ENCODE results near the gene CELF4. TPM values are rescaled to one million over a fixed set of nuclear protein-coding genes. Genes with fewer than 3 reads are reported as not detected.

Gene CELF4
- total RNA-seq, 2 donors from 2014 or later: 3.3 to 4.7 TPM

- Histone ChIP-seq H3K27ac (no peak overlapping the region), H3K27me3 (no peaks in the 10 kb centered on the region), H3K9me3 (no peaks in the 10 kb centered on the region), H3K4me1 (no peaks in the 10 kb centered on the region), H3K36me3 (replicated peaks in 1 of 2; ENCODE audit: insufficient read depth in 1 of 2, low read depth in 2 of 2) (no peaks in the 10 kb centered on the region), H3K4me3 (no peak overlapping the region)
- ATAC-seq (no peak), DNase-seq (no peak)
- WGBS, 2 donors: 77 to 85% methylated on average over 11 to 14 of the region's 16 CpGs
- intact Hi-C loops (cut with DNase I): no loop called here
- no peak for TF ChIP-seq CTCF (IDR thresholded peaks at IDR 0.05)
- no peak for TF ChIP-seq POLR2A (IDR thresholded peaks at IDR 0.05)
These were observed 246.9 kb downstream of the CELF4 start for GRCh38 chr18:37318360-37319355.

GRCh38 chr18:37317486-37317885 lies 248.1 kb downstream of the CELF4 start:
- no peaks in the 10 kb centered on the region for H3K4me1 ChIP-seq
- no peaks in the 10 kb centered on the region for H3K36me3 ChIP-seq (replicated peaks in 1 of 2; ENCODE audit: insufficient read depth in 1 of 2, low read depth in 2 of 2)
- TF ChIP-seq POLR2A (IDR thresholded peaks at IDR 0.05) (no peak), CTCF (IDR thresholded peaks at IDR 0.05) (no peak)
- no peak overlapping the region for H3K4me3 ChIP-seq
- DNase-seq (no peak), ATAC-seq (no peak)
- H3K9me3 ChIP-seq: no peaks in the 10 kb centered on the region
- H3K27ac ChIP-seq: no peak overlapping the region
- intact Hi-C loops (cut with DNase I): no loop called here
- 68 to 79% methylated on average over 2 of the region's 2 CpGs for WGBS, 2 donors
- no peaks in the 10 kb centered on the region for H3K27me3 ChIP-seq

GRCh38 chr18:37316468-37316867 lies 249.1 kb downstream of the CELF4 start:
- WGBS, 2 donors: 86% methylated on average over 1 of the region's 1 CpG
- H3K9me3 ChIP-seq: no peaks in the 10 kb centered on the region
- intact Hi-C loops (cut with DNase I): no loop called here
- no peak overlapping the region for H3K27ac ChIP-seq
- ATAC-seq: no peak
- H3K4me3 ChIP-seq: no peak overlapping the region
- no peaks in the 10 kb centered on the region for H3K27me3 ChIP-seq
- TF ChIP-seq CTCF (IDR thresholded peaks at IDR 0.05): no peak
- TF ChIP-seq POLR2A (IDR thresholded peaks at IDR 0.05): no peak
- H3K4me1 ChIP-seq: no peaks in the 10 kb centered on the region
- no peak for DNase-seq
- H3K36me3 ChIP-seq (replicated peaks in 1 of 2; ENCODE audit: insufficient read depth in 1 of 2, low read depth in 2 of 2): no peaks in the 10 kb centered on the region

- TF ChIP-seq POLR2A (IDR thresholded peaks at IDR 0.05): no peak
- TF ChIP-seq CTCF (IDR thresholded peaks at IDR 0.05): no peak
- no peak overlapping the region for H3K4me3 ChIP-seq
- no peaks in the 10 kb centered on the region for H3K27me3 ChIP-seq
- DNase-seq (no peak), ATAC-seq (no peak)
- no peaks in the 10 kb centered on the region for H3K4me1 ChIP-seq
- intact Hi-C loops (cut with DNase I): no loop called here
- 100% methylated on average over 1 of the region's 1 CpG for WGBS, 2 donors
- H3K36me3 ChIP-seq (replicated peaks in 1 of 2; ENCODE audit: insufficient read depth in 1 of 2, low read depth in 2 of 2): no peaks in the 10 kb centered on the region
- H3K27ac ChIP-seq: no peak overlapping the region
- no peaks in the 10 kb centered on the region for H3K9me3 ChIP-seq
These were observed 249.7 kb downstream of the CELF4 start for GRCh38 chr18:37315935-37316334.

Data from body of pancreas (tissue), 4 donors.